GM12801 (cell line): ENCODE measurements around the gene MRPL53.

ENCODE experiments used
- TF ChIP-seq, protein P1 (sequence below): IDR thresholded peaks from one replicate; pipeline ENCODE4 v1.5.1; 2011; ENCODE audit warnings: control low read depth; ENCODE audit not compliant: insufficient read length; ENCODE audit errors: extremely low read depth

The MRPL53 gene

DNA sequence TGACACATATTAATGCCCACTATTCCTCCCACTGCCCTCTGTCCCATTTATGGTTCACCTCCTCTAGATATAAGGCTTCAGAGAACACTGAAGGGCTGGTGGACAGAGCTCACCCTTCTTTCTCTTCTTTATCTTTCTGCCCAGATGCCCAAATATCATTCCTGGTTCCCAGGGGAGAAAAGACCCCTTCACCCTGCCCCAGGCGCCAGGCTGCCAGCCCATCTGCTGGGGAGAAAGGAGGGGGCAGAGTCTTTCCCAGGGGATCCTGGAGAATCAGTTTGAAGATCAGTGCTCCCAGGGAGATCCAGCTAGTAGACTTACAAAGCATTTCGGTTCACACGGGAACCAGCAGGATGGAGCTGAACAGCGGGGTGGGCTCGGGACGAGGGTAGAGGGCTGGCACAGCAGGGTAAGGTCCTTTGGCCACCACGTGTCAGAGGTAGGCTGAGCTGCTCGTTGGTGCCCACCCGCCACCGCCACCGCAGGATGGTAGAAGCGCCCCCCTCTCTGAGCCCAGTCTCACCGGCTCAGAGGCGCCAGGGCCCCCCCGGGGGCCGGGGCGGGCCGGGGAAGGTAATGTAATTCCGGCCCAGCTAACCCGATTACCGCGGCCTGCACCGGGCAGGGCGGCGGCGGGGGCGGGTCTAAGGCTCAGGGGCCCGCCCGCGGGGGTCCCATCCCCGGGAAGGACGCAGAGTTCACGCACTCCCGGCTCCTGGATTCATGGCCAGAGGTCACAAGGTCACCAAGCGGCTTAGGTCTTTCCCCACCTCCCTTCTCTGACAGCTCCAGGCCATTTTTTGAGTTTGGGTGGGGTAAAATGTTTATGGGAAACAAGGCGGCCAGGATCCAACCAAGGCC lies 40.5 kb upstream of the MRPL53 start:
- TF ChIP-seq, protein P1, sequence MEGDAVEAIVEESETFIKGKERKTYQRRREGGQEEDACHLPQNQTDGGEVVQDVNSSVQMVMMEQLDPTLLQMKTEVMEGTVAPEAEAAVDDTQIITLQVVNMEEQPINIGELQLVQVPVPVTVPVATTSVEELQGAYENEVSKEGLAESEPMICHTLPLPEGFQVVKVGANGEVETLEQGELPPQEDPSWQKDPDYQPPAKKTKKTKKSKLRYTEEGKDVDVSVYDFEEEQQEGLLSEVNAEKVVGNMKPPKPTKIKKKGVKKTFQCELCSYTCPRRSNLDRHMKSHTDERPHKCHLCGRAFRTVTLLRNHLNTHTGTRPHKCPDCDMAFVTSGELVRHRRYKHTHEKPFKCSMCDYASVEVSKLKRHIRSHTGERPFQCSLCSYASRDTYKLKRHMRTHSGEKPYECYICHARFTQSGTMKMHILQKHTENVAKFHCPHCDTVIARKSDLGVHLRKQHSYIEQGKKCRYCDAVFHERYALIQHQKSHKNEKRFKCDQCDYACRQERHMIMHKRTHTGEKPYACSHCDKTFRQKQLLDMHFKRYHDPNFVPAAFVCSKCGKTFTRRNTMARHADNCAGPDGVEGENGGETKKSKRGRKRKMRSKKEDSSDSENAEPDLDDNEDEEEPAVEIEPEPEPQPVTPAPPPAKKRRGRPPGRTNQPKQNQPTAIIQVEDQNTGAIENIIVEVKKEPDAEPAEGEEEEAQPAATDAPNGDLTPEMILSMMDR = no peak

DNA sequence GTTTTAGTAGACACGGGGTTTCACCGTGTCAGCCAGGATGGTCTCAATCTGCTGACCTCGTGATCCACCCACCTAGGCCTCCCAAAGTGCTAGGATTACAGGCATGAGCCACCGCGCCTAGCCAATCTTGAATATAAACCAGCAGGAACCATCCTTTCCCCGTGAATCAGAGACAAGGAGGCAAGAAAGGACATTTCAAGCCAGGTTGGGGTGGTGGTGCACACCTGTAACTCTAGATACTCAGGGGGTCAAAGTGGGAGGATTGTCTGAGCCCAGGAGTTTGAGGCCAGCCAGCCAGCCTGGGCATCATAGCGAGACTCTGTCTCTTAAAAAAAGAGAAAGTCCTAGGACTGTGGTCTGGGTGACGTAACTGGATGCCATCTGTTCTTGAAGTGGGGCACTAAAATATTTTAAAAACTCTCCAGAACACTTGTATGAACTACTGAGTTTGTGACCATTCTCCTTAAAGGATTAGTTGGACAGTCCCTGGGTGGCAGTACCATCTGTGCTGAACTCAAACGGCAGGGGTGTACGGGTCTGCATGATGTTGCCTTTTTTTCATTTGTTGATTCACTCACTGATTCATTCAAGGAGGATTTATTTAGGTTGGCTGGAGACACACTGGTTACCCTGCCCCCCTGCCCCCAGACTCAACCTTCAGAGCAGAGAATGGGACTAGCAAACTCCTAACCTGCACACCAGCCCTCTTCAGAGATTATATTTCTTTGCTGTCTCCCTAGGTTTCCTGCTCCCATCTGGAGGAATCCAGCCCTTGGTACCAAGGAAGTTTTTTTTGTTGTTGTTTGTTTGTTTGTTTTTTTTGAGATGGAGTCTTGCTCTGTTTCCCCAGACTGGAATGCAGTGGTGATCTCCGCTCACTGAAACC lies 38.9 kb upstream of the MRPL53 start:
- TF ChIP-seq, protein P1 = no peak

DNA sequence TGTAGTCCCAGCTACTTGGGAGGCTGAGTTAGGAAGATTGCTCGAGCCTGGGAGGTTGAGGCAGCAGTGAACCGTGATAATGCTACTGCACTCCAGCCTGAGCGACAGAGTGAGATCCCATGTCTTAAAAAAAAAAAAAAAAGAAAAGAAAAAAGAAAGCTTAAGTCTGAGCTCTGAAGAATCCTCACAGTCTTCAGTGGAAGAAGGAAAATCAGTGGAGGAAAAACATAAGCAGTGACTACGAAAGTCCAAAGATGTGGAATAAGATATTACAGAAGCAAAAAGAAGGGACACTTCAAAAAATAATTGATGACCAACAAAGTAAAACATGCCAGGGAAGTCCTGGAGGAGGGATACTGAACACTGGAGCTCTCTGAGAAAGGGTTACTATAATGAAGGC lies 37.8 kb upstream of the MRPL53 start:
- TF ChIP-seq, protein P1 = no peak

DNA sequence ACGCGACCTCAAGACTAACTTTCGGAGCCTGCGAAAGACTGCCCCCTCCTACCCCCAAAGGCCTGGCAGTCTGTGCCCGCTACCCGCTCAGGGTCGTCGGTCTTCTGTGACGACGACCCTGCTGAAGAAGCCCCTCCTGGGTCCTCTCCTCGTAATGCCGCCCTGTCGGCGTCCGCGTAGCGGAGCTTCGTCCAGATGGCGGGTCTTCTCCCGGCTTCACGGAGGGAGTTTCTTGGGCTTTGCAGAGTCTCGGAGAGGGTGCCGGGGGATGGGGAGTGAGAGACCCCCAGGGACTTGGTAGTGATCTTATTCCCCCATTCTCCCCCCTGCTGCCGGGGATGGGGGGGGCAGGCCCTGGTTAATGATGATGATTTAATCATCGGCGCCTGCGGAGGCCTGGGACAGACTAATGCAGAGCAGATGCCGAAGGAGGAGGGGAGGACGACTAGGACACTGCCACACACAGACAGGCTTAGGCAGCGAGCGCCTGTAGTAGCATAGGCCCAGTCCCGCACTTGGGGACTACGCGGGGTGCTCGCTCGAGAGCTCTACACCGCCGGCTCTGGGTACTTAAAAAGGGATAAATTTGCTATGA lies 35.5 kb upstream of the MRPL53 start:
- TF ChIP-seq, protein P1 = no peak

DNA sequence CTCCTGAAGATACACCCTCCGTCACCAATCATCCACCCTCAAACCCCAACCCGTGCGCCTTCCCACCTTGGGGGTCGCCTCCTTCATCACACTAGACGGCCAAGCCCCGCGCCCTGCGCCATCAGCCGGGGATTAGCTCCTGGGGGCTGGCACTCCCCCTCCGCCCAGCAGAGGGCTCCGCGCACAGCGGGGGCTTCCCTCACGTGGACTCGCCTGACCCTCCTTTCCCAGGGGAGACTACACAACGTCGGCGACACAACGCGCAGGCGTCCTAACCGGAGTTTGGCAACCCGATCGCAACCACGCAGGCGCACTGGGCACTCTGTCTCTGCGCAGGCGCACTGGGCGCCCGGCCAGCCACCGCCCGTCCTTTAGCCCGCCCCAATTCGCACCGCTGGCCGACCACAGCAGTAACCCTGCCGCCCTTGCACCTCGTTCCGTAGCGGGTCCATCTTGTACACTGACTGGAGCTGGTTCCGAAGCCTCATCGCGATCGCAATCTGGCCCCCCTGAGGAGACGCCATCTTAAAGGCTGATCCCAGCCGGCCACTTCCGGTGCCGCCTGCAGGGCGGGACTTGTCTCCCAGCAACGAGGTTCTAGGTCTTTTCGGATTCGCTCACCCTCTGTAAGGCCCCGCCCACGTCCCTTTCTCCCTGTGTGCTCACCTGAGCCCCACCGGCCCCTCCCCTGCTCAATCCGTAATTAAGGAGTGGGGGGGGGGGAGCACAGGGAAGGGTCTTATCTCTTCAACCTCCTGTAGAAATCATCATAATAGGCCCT lies 34.9 kb upstream of the MRPL53 start, which contains the start of gene PCGF1:
Gene PCGF1, minus strand, starts transcription at position 551 of the 781 bp plus-strand sequence. Its CDS starts 27 bp downstream, at position 524.
- TF ChIP-seq, protein P1 = no peak

DNA sequence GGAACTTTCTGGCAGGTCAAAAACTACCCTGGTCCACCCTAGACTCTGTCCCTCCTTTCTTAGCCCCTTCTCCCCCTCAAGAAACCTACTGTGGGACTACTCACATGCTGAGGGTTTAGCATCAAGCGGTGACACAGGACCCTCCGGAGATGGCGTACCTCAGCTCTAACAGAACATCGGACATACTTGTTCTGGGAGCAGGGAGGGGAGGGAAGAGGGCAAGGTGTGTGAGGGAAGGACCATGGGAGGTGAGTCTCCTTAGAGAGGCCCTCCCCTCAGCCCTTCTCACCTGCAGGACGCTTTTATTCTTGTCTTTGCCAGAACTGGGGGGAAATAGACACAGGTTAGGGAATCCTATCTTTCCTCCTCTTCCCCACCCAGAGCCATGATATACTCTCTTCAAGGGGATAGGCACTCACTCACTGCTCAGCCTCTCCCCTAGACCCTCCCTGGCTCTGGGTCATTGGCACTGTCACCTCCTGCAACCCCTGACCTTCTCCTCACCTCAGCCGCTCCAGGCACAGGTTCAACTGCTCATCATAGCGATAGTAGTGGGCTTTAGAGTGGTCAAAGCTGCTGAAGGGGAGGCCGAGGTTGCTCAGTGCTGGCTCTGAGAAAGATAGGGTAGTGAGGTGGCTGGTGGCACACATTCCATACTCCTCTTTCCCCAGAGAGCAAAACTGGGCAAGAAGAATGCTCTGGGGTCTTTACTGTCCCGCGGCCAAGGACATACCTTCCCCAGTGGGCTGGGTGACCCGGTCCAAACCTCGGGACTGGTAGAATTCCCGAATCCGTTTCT lies 33.2 kb upstream of the MRPL53 start:
- TF ChIP-seq, protein P1 = no peak
